HepG2 (cell line): ENCODE measurements around the gene TXNDC11.

Source experiments
- CTCF ChIP-seq: sonication (generic); formaldehyde crosslinking; IDR thresholded peaks from 2 replicates; pipeline ENCODE4 v1.5.0; 2020; ENCODE audit warnings: mild to moderate bottlenecking, missing genetic modification reagents, moderate library complexity
- EP300 ChIP-seq, 3 experiments: sonication (generic) in 1 of 3; formaldehyde crosslinking in 1 of 3; IDR thresholded peaks; 2 replicates each; pipeline versions ENCODE4 v1.5.1 to v1.6.1; 2011 to 2020; ENCODE audit warnings: low read depth in 2 of 3, low read length in 2 of 3, borderline replicate concordance in 1 of 3, improper control_type of control experiment in 1 of 3, mild to moderate bottlenecking in 1 of 3, missing genetic modification reagents in 1 of 3, moderate library complexity in 1 of 3
- FOSL1 ChIP-seq: sonication (generic); formaldehyde crosslinking; IDR thresholded peaks from 2 replicates; pipeline ENCODE4 v1.9.0; 2021; ENCODE audit warnings: missing genetic modification reagents, borderline replicate concordance
- MAZ ChIP-seq, 2 experiments: sonication (generic) in 1 of 2; formaldehyde crosslinking in 1 of 2; IDR thresholded peaks; 2 replicates each; pipeline versions ENCODE4 v1.5.0 to v1.6.1; 2012 to 2020; ENCODE audit warnings: low read depth in 2 of 2, mild to moderate bottlenecking in 2 of 2, borderline replicate concordance in 1 of 2, improper control_type of control experiment in 1 of 2, low read length in 1 of 2, missing genetic modification reagents in 1 of 2, moderate library complexity in 1 of 2
- PBX2 ChIP-seq: IDR thresholded peaks from 2 replicates; pipeline ENCODE4 v1.6.1; 2016; ENCODE audit warnings: control low read depth
- POGZ ChIP-seq: sonication (generic); formaldehyde crosslinking; IDR thresholded peaks from 2 replicates; pipeline ENCODE4 v1.4.0; 2020; ENCODE audit warnings: mild to moderate bottlenecking, missing genetic modification reagents
- POLR2A ChIP-seq, 2 experiments: IDR thresholded peaks; 2 replicates each; pipeline ENCODE4 v1.6.1; 2011; ENCODE audit warnings: low read depth in 2 of 2, low read length in 2 of 2, mild to moderate bottlenecking in 1 of 2, moderate library complexity in 1 of 2; ENCODE audit not compliant: insufficient read depth in 1 of 2
- ZNF24 ChIP-seq: fragments of 450-650 bp; IDR thresholded peaks from 2 replicates; pipeline ENCODE4 v1.6.1; 2017; ENCODE audit warnings: antibody characterized with exemption, mild to moderate bottlenecking

GRCh38 chr16:11743308-11744074 lies 834 bp upstream of the TXNDC11 start:
- peak; percentile 59; the same call in 1 of the 2 replicates for TF ChIP-seq FOSL1 (CRISPR knock-in tag)
- TF ChIP-seq POGZ, result peak; percentile 57; the same call in 1 of the 2 replicates
- TF ChIP-seq CTCF (CRISPR knock-in tag), result no peak
- TF ChIP-seq MAZ (IDR thresholded peaks at IDR 0.05; ENCODE audit: borderline replicate concordance, low read depth, low read length), result no peak
- no peak; the same call in 1 of the 2 replicates for TF ChIP-seq MAZ (CRISPR knock-in tag; IDR thresholded peaks at IDR 0.05; ENCODE audit: low read depth)
- TF ChIP-seq EP300 (IDR thresholded peaks at IDR 0.05; ENCODE audit: low read depth in 2 of 2, low read length in 2 of 2), result peak; percentile 57 to 72
- TF ChIP-seq EP300 (CRISPR knock-in tag; IDR thresholded peaks at IDR 0.05; ENCODE audit: borderline replicate concordance), result peak; percentile 75
- TF ChIP-seq PBX2 (CRISPR knock-in tag), result peak; percentile 36; the same call in 1 of the 2 replicates
- no peak; the same call in 1 of the 2 replicates for TF ChIP-seq ZNF24
- TF ChIP-seq POLR2A (IDR thresholded peaks at IDR 0.05; ENCODE audit: insufficient read depth in 1 of 2, low read depth in 2 of 2, low read length in 2 of 2), result peak; percentile 81 to 87
